Aorta (tissue), 5 donors: ENCODE measurements around the gene PLP2. TPM values are rescaled to one million over a fixed set of nuclear protein-coding genes. Genes with fewer than 3 reads are reported as not detected.

ENCODE experiments used
- ATAC-seq: fragments of 200-7000 bp; cut with Tn5 transposase; one replicate; pipeline ENCODE4 v1.9.1; 2022; ENCODE audit warnings: moderate library complexity; ENCODE audit not compliant: low FRiP score
- DNase-seq, 2 donors: peaks; one replicate each; pipeline ENCODE4 v3.0.0-alpha.2; 2020
- H3K27ac ChIP-seq, 2 donors: one replicate each; pipeline ENCODE4 v1.5.1; 2013; ENCODE audit warnings: low read length in 2 of 2, mild to moderate bottlenecking in 2 of 2, moderate library complexity in 2 of 2, control low read depth in 1 of 2, inconsistent platforms in 1 of 2, low read depth in 1 of 2
- H3K27me3 ChIP-seq, 2 donors: one replicate each; pipeline ENCODE4 v1.6.1; 2013; ENCODE audit warnings: control low read depth in 1 of 2, low read length in 1 of 2, mild to moderate bottlenecking in 1 of 2, moderate library complexity in 1 of 2; ENCODE audit not compliant: insufficient read depth in 2 of 2, control insufficient read depth in 1 of 2
- H3K36me3 ChIP-seq, 2 donors: one replicate each; pipeline ENCODE4 v1.6.1; 2013; ENCODE audit warnings: control low read depth in 1 of 2, low read length in 1 of 2, mild to moderate bottlenecking in 1 of 2; ENCODE audit not compliant: insufficient read depth in 2 of 2, control insufficient read depth in 1 of 2
- H3K4me1 ChIP-seq, 2 donors: one replicate each; pipeline ENCODE4 v1.6.1; 2013; ENCODE audit warnings: low read length in 2 of 2, control low read depth in 1 of 2, mild to moderate bottlenecking in 1 of 2, moderate library complexity in 1 of 2; ENCODE audit not compliant: insufficient read depth in 2 of 2, control insufficient read depth in 1 of 2
- H3K4me3 ChIP-seq, 2 donors: one replicate each; pipeline ENCODE4 v1.5.1; 2013; ENCODE audit warnings: low read length in 2 of 2, control low read depth in 1 of 2, mild to moderate bottlenecking in 1 of 2
- H3K9me3 ChIP-seq: one replicate; pipeline ENCODE4 v1.6.1; 2013; ENCODE audit warnings: mild to moderate bottlenecking, low read length; ENCODE audit not compliant: control insufficient read depth
- WGBS, 2 donors: extraction: QIAGEN DNeasy Blood & Tissue Kit; methylation state at CpG; one replicate each; pipeline ENCODE4 v1.1.7; 2013; 5-methylcytosine and 5-hydroxymethylcytosine counted together
- intact Hi-C, 2 donors: fragments of 100-400 bp; cut with DNase I; formaldehyde crosslinking; loops; one replicate each; pipeline versions ENCODE4 v1.14.2 to v1.15.0; 2022
- polyA plus RNA-seq, 2 donors: library from polyadenylated mRNA; stranded (reverse); fragments of 200-250 nt; gene quantifications; one replicate each; pipeline ENCODE4 v1.2.3, GENCODE V29; 2013
- total RNA-seq, 2 donors: library from RNA; stranded (reverse); fragmentation: NEBNext Ultra II Directional; extraction: Animal tissue kit (Norgen Biotek cat#: 25700); gene quantifications; one replicate each; pipeline ENCODE4 v1.2.1, GENCODE V29; 2021
- donor health status: healthy with polysubstance abuse.
- donor health status: Bipolar disorder and iron deficiency.
- donor health status: DM: no; HTN: no; CAD: no.
- donor health status: DM: no; HTN: no; CAD: no.
- donor health status: DM: yes; HTN: yes; CAD: no.

Gene PLP2
- total and polyA plus RNA-seq, 4 donors: 159 to 337 (median 202) TPM

DNA sequence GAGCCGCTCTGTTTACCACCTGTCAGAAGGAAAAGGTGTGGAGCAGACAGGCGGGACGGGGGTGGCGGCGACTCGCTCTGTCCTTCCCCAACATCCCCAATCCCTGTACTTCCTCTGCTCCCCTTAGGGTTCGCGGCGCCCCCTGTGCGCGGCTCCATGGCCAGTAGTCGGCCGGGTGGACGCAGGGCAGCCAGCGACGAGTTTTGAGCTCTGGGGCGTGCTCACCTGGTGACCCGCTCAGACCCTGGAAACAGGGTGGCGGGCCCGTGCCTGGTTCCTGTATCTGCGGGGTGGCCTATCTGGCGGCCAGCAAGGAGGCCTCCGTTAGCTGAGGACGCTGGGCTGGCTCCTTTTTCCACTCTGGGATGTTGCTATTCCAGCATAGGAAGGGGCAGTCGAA is 14.5 kb upstream of the PLP2 start:
- H3K27ac ChIP-seq: no peak overlapping the region
- H3K36me3 ChIP-seq: no peaks in the 10 kb centered on the region
- DNase-seq: peak in 1 of 2 donors; percentile 53
- intact Hi-C loops: no loop called here
- no peaks in the 10 kb centered on the region for H3K9me3 ChIP-seq
- ATAC-seq: no peak
- no peak overlapping the region for H3K4me3 ChIP-seq
- no peaks in the 10 kb centered on the region for H3K27me3 ChIP-seq
- no peaks in the 10 kb centered on the region for H3K4me1 ChIP-seq
- 66 to 77% methylated on average over 24 of the region's 25 CpGs for WGBS, 2 donors

DNA sequence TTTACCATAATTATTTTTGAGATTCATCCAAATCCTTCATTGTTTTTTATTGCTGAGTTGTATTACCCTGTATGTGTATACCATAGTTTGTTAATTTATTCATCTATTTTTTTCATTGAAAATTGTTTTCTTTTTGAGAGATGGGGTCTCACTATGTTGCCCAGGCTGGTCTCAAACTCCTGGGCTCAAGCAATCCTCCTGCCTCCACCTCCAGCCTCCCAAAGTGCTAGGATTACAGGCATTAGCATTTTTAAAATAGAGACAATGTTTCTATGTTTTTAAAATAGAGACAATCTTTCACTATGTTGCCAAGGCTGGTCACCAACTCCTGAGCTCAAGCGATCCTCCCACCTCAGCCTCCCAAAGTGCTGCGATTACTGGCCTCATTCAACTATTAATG is 10.8 kb upstream of the PLP2 start:
- no peaks in the 10 kb centered on the region for H3K27me3 ChIP-seq
- 93% methylated on average over 2 of the region's 2 CpGs for WGBS, 2 donors
- ATAC-seq (no peak), DNase-seq (no peak)
- H3K4me1 ChIP-seq: no peaks in the 10 kb centered on the region
- H3K9me3 ChIP-seq: no peaks in the 10 kb centered on the region
- intact Hi-C loops: no loop called here
- H3K36me3 ChIP-seq: no peaks in the 10 kb centered on the region
- H3K4me3 ChIP-seq: no peak overlapping the region
- H3K27ac ChIP-seq: no peak overlapping the region

DNA sequence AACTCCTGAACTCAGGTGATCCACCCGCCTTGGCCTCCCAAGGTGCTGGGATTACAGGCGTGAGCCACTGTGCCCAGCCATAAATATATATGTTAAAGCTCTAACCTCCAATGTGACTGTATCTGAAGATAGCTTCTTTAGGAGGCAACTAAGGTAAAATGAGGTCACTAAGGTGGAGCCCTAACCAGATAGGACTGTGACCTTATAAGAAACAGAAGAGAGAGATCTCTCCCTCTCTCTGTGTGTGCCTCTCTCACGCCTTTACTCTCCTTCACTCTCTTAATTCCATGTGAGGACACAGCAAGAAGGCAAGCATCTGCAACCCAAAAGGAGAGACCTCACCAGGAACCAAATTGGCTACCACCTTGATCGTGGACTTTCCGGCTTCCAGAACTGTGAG is 10.1 kb upstream of the PLP2 start:
- Histone ChIP-seq H3K27ac (no peak overlapping the region), H3K4me3 (no peak overlapping the region), H3K9me3 (no peaks in the 10 kb centered on the region), H3K4me1 (no peaks in the 10 kb centered on the region), H3K27me3 (no peaks in the 10 kb centered on the region), H3K36me3 (no peaks in the 10 kb centered on the region)
- WGBS, 2 donors: 88 to 89% methylated on average over 5 of the region's 5 CpGs
- intact Hi-C loops: no loop called here
- DNase-seq (no peak), ATAC-seq (no peak)

DNA sequence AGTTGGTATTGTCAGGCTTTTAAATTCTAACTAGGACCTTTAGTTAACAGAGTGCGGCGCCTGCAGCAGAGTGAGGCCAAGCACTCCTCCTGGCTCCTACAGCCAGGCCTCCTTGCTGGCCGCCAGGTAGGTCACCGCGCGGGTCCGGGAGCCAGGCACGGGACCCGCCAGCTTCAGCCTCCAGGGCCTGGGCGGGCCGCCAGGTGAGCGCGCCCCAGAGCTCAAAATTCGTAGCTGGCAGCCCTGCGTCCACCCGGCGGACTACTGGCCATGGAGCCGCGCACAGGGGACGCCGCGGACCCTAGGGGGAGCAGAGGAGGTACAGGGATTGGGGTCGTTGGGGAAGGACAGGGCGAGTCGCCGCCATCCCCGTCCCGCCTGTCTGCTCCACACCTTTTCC is 9.1 kb upstream of the PLP2 start, which contains the start of gene MAGIX:
Gene MAGIX (plus strand): TSS at position 139 of the 400 bp plus-strand sequence. CDS start 132 bp downstream, at position 271.
- Histone ChIP-seq H3K27me3 (no peaks in the 10 kb centered on the region), H3K36me3 (no peaks in the 10 kb centered on the region), H3K4me1 (no peaks in the 10 kb centered on the region), H3K9me3 (no peaks in the 10 kb centered on the region), H3K4me3 (no peak within 1 kb of the TSS), H3K27ac (peak within 1 kb of the TSS in 1 of 2 donors; percentile 70)
- intact Hi-C loops: no loop called here
- ATAC-seq: no peak
- 43 to 61% methylated on average over 28 of the region's 28 CpGs for WGBS, 2 donors
- DNase-seq: no peak

DNA sequence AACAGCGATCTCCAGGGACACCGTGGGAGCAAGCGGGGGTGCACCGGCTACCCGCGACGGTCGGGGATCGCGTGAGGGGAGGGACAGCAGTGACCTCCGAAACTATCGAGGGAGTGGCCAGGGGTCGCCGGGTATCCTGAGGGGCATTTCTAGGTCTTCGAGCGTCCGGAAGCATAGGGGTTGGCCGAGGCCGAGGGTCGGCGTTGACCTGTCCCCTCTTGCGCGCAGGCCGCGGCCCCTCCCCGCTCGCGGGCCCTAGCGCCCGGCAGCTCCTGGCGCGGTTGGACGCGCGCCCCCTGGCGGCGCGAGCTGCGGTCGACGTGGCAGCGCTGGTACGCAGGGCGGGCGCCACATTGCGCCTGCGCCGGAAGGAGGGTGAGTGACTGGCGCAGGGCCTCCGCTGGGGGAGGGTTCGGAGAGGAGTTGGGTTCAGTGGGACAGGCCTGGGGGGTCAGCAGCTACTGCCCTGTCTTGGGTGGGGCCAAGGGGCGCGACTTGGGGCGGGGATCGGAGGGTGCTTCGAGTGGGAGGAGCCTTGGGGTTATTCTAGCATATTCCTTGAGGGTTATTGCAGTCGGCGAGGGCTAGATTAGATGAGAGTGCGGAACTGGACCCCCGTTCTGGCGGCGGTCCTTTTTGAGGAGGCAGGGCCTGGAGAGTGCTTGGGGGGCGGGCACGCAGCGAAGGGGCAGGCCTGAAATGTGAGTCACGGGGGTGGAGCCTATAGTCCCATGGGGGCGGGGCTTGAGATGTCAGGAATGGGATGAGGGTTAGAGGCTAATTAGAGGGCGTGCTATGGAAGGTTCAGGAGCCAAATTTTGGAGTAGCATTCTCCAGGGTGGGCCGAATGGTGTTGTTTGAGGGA is 7.9 kb upstream of the PLP2 start:
- ATAC-seq: peak; percentile 83
- intact Hi-C loops: no loop called here
- H3K36me3 ChIP-seq: no peaks in the 10 kb centered on the region
- no peaks in the 10 kb centered on the region for H3K4me1 ChIP-seq
- DNase-seq: peak; percentile 91 to 93
- peak overlapping the region in 1 of 2 donors; percentile 70 for H3K27ac ChIP-seq
- no peak overlapping the region for H3K4me3 ChIP-seq
- no peaks in the 10 kb centered on the region for H3K9me3 ChIP-seq
- WGBS, 2 donors: 2 to 34% methylated on average over 66 to 69 of the region's 69 CpGs
- no peaks in the 10 kb centered on the region for H3K27me3 ChIP-seq

DNA sequence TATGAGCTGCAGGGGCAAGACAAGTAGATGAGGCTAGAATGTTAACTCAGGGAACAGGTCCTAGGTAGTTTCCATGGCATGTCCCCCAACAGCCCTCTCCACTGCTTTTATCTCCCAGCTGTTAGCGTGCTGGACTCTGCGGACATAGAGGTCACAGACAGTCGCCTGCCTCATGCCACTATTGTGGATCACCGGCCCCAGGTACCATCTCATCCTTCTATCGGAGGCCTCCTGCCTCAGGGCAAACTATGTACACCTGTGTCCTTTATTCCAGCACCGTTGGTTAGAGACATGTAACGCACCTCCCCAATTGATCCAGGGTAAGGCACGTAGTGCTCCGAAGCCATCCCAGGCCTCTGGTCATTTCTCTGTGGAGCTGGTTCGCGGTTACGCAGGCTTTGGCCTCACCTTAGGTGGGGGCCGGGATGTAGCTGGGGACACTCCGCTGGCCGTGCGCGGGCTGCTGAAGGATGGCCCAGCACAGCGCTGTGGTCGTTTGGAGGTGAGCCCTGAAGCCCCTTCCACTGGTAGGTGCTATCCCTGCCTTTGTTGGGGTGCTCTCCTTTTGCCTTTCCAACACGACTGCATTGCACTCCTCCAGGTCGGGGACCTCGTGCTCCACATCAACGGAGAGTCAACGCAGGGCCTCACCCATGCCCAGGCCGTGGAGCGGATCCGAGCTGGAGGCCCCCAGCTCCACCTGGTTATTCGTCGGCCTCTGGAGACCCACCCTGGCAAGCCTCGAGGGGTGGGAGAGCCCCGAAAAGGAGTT is 6.9 kb upstream of the PLP2 start:
- peak overlapping the region in 1 of 2 donors; percentile 24 for H3K27ac ChIP-seq
- H3K4me3 ChIP-seq: no peak overlapping the region
- H3K36me3 ChIP-seq: no peaks in the 10 kb centered on the region
- intact Hi-C loops: no loop called here
- no peaks in the 10 kb centered on the region for H3K9me3 ChIP-seq
- DNase-seq (peak in 1 of 2 donors; percentile 72), ATAC-seq (no peak)
- no peaks in the 10 kb centered on the region for H3K4me1 ChIP-seq
- H3K27me3 ChIP-seq: no peaks in the 10 kb centered on the region
- 87 to 94% methylated on average over 31 of the region's 31 CpGs for WGBS, 2 donors

DNA sequence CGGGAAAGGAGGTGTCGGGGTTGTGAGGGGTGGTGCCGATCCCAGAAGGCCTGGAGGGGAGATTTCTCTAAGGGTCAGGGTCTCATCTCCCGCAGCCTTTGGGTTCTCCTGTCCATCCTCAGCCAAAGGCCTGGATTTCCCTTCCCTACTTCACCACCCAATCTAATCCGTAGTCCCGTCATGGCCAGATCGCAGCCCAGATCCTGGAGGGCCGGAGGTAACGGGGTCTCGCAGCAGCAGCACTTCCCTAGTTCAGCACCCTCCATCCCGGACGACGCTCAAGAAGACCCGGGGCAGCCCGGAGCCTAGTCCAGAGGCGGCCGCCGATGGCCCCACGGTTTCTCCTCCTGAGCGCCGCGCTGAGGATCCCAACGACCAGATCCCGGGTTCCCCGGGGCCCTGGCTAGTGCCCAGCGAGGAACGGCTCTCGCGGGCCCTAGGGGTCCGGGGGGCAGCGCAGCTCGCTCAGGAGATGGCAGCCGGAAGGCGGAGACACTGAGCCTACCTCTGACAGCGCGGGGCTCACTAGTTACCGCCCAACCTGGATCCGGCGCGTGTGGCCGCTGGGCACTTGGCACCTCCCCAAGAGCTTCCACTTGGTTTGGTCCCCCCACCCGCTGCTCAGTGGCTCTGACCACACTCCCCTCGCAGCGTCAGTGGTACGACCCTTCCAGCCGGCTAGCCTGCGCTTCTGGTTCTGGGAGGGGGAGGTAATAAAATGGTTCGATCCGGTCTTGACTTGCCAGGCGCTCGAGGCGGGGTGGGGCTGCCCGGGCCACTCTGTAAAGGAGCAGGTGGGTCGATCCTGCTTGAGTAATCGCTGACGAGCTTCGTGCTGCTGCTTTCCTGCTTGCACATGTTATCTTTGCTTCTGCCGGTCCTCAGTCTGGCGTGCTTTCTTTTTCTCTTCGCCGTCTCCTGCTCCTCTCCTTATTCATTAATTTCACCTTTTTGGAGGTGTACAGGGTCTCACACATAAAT is 5.5 kb upstream of the PLP2 start:
- WGBS, 2 donors: 28 to 42% methylated on average over 54 to 61 of the region's 61 CpGs
- H3K4me3 ChIP-seq: peak overlapping the region; percentile 5 to 15
- DNase-seq (peak; percentile 83 to 92), ATAC-seq (peak; percentile 54)
- intact Hi-C loops: no loop called here
- H3K9me3 ChIP-seq: no peaks in the 10 kb centered on the region
- H3K27me3 ChIP-seq: no peaks in the 10 kb centered on the region
- peak overlapping the region; percentile 20 to 77 for H3K27ac ChIP-seq
- no peaks in the 10 kb centered on the region for H3K4me1 ChIP-seq
- H3K36me3 ChIP-seq: no peaks in the 10 kb centered on the region
